CD14-positive monocyte (primary cell): ENCODE data around the gene KLHL14. TPM values are rescaled to one million over a fixed set of nuclear protein-coding genes. Genes with fewer than 3 reads are reported as not detected.

ENCODE experiments used
- DNase-seq, 3 donors: peaks; one replicate each; pipeline ENCODE4 v3.0.0-alpha.2; 2011 to 2022
- H2AFZ ChIP-seq: 2 replicates; pipeline ENCODE4 v1.6.0; 2012; ENCODE audit warnings: mild to moderate bottlenecking, low read depth, low read length, inconsistent platforms; ENCODE audit not compliant: insufficient read depth, poor library complexity, severe bottlenecking
- H3K27ac ChIP-seq, 2 donors: 1 replicate in 1 of 2; 2 replicates in 1 of 2; pipeline ENCODE4 v1.5.1; 2012 to 2013; ENCODE audit warnings: low read length in 2 of 2, control low read depth in 1 of 2, inconsistent platforms in 1 of 2, low read depth in 1 of 2, mild to moderate bottlenecking in 1 of 2
- H3K27me3 ChIP-seq, 2 donors: one replicate each; pipeline versions ENCODE4 v1.6.0 to v1.6.1; 2011 to 2013; ENCODE audit warnings: low read length in 2 of 2; ENCODE audit not compliant: control insufficient read depth in 2 of 2, insufficient read depth in 2 of 2
- H3K36me3 ChIP-seq, 2 donors: replicated peaks in 1 of 2; 1 replicate in 1 of 2; 2 replicates in 1 of 2; pipeline versions ENCODE4 v1.5.1 to v1.6.1; 2012 to 2013; ENCODE audit warnings: low read length in 2 of 2, control low read depth in 1 of 2, inconsistent platforms in 1 of 2, mild to moderate bottlenecking in 1 of 2; ENCODE audit not compliant: insufficient read depth in 2 of 2, control insufficient read depth in 1 of 2
- H3K4me1 ChIP-seq, 2 donors: 1 replicate in 1 of 2; 2 replicates in 1 of 2; pipeline versions ENCODE4 v1.5.1 to v1.6.1; 2012 to 2013; ENCODE audit warnings: low read length in 2 of 2, control low read depth in 1 of 2, inconsistent platforms in 1 of 2, mild to moderate bottlenecking in 1 of 2, moderate library complexity in 1 of 2; ENCODE audit not compliant: insufficient read depth in 2 of 2, control insufficient read depth in 1 of 2
- H3K4me2 ChIP-seq: replicated peaks from 2 replicates; pipeline ENCODE3; 2012; ENCODE audit warnings: low read length, moderate library complexity, mild to moderate bottlenecking; ENCODE audit not compliant: poor library complexity, severe bottlenecking; ENCODE audit errors: extremely low read depth
- H3K4me3 ChIP-seq, 3 experiments: fragments of 200-600 bp in 1 of 3; sonication (generic) in 1 of 3; replicated peaks in 1 of 3; 1 replicate in 2 of 3; 2 replicates in 1 of 3; pipeline ENCODE4 v1.5.1; 2011 to 2013; ENCODE audit warnings: low read length in 3 of 3, mild to moderate bottlenecking in 3 of 3, control low read depth in 2 of 3, low read depth in 2 of 3, inconsistent platforms in 1 of 3, moderate library complexity in 1 of 3
- H3K79me2 ChIP-seq: 2 replicates; pipeline ENCODE4 v1.6.0; 2012; ENCODE audit warnings: mild to moderate bottlenecking, control low read depth, inconsistent platforms, low read length, moderate library complexity; ENCODE audit not compliant: insufficient read depth
- H3K9ac ChIP-seq: 2 replicates; pipeline ENCODE4 v1.6.0; 2017; ENCODE audit warnings: low read length, mild to moderate bottlenecking; ENCODE audit not compliant: insufficient read depth, poor library complexity, severe bottlenecking
- H3K9me3 ChIP-seq, 2 donors: replicated peaks in 1 of 2; 1 replicate in 1 of 2; 2 replicates in 1 of 2; pipeline versions ENCODE4 v1.5.1 to v1.6.1; 2012 to 2013; ENCODE audit warnings: low read length in 2 of 2, control low read depth in 1 of 2; ENCODE audit not compliant: control insufficient read depth in 1 of 2, insufficient read depth in 1 of 2
- H4K20me1 ChIP-seq: 2 replicates; pipeline ENCODE4 v1.6.0; 2012; ENCODE audit warnings: mild to moderate bottlenecking, low read length, control low read depth, moderate library complexity; ENCODE audit not compliant: insufficient read depth
- H3K27ac Mint-ChIP-seq, 7 donors: one replicate each; pipeline ENCODE4 v1.8.0; 2020; ENCODE audit warnings: mild to moderate bottlenecking in 7 of 7, mixed read lengths in 7 of 7, moderate library complexity in 6 of 7, inconsistent platforms in 2 of 7
- H3K27me3 Mint-ChIP-seq, 3 donors: one replicate each; pipeline ENCODE4 v1.8.0; 2021 to 2022; ENCODE audit warnings: low read depth in 3 of 3, mild to moderate bottlenecking in 3 of 3, mixed read lengths in 3 of 3, moderate library complexity in 3 of 3, inconsistent platforms in 1 of 3
- H3K36me3 Mint-ChIP-seq, 2 donors: one replicate each; pipeline ENCODE4 v1.8.0; 2020; ENCODE audit warnings: mixed read lengths in 2 of 2, inconsistent platforms in 1 of 2, mild to moderate bottlenecking in 1 of 2
- H3K4me1 Mint-ChIP-seq: one replicate; pipeline ENCODE4 v1.8.0; 2020; ENCODE audit warnings: mild to moderate bottlenecking, mixed read lengths
- H3K4me3 Mint-ChIP-seq, 2 donors: one replicate each; pipeline ENCODE4 v1.8.0; 2020; ENCODE audit warnings: mild to moderate bottlenecking in 2 of 2, mixed read lengths in 2 of 2, moderate library complexity in 1 of 2
- H3K9me3 Mint-ChIP-seq, 7 donors: one replicate each; pipeline ENCODE4 v1.8.0; 2020 to 2022; ENCODE audit warnings: mixed read lengths in 7 of 7, mild to moderate bottlenecking in 6 of 7, moderate library complexity in 6 of 7, inconsistent platforms in 2 of 7
- WGBS: methylation state at CpG from one replicate; pipeline ENCODE4 v1.1.5; 2013; ENCODE audit warnings: missing lambda C conversion rate; ENCODE audit not compliant: insufficient coverage; 5-methylcytosine and 5-hydroxymethylcytosine counted together
- intact Hi-C, 2 donors: fragments of 100-400 bp; cut with micrococcal nuclease; formaldehyde crosslinking; loops; one replicate each; pipeline versions ENCODE4 v1.15.0 to v1.15.1; 2023
- polyA plus RNA-seq, 3 donors: library from polyadenylated mRNA; depleted of rRNA in 1 of 3; unstranded in 2 of 3; stranded (reverse) in 1 of 3; fragments of 300-500 nt in 2 of 3; fragments of >200 nt in 1 of 3; fragmentation: Illumina TruSeq in 2 of 3; gene quantifications; 1 replicate in 2 of 3; 2 replicates in 1 of 3; pipeline ENCODE4 v1.2.3, GENCODE V29; 2012 to 2021
- TF ChIP-seq, protein P1 (sequence below): fragments of 200-600 bp; IDR thresholded peaks from one replicate; pipeline ENCODE4 v1.8.0; 2022; ENCODE audit warnings: antibody characterized with exemption, mild to moderate bottlenecking

KLHL14 gene
- polyA plus RNA-seq, 3 donors, result 0.08 TPM; not detected in 2

DNA sequence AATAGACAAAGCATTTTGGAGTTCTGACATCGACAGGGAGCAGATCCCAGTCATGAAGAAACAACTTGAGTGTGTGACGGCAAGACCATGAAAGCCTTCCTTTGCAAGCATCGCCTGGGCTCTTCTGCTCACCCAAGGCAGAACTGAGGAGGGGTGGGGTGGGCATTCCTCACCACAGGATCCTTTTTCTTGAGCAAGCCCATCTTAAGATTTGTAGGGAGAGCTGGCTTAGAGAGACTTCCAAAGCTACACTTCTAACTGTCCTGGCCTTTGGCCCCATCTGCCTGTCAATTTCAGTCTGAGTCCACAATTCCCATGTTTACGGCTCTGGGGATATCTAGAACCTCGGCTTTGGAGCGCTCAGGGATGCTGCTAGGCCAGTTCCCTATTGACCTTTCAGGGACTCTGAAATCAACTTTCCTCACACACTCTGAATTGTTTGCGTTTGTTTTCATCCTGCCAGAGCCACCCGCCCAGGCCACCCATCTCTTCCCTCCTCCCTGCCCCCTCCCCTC is 3.7 kb downstream of the KLHL14 start:
- Mint-ChIP-seq H3K27ac (no peak overlapping the region), H3K4me3 (peak overlapping the region in 1 of 2 donors; percentile 75), H3K4me1 (no peaks in the 10 kb centered on the region), H3K27me3 (peaks cover 56 to 60% (median 58%) of the 10 kb centered on the region in 3 donors), H3K36me3 (no peaks in the 10 kb centered on the region), H3K9me3 (peaks cover 0 to 9% (median 6%) of the 10 kb centered on the region in 7 donors)
- TF ChIP-seq, protein P1, sequence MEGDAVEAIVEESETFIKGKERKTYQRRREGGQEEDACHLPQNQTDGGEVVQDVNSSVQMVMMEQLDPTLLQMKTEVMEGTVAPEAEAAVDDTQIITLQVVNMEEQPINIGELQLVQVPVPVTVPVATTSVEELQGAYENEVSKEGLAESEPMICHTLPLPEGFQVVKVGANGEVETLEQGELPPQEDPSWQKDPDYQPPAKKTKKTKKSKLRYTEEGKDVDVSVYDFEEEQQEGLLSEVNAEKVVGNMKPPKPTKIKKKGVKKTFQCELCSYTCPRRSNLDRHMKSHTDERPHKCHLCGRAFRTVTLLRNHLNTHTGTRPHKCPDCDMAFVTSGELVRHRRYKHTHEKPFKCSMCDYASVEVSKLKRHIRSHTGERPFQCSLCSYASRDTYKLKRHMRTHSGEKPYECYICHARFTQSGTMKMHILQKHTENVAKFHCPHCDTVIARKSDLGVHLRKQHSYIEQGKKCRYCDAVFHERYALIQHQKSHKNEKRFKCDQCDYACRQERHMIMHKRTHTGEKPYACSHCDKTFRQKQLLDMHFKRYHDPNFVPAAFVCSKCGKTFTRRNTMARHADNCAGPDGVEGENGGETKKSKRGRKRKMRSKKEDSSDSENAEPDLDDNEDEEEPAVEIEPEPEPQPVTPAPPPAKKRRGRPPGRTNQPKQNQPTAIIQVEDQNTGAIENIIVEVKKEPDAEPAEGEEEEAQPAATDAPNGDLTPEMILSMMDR, result no peak
- intact Hi-C loops, result no loop called here
- Histone ChIP-seq H3K27ac (no peak overlapping the region), H3K4me3 (no peak overlapping the region), H3K9me3 (peaks cover 0 to 8% of the 10 kb centered on the region in 2 donors), H3K4me1 (no peaks in the 10 kb centered on the region), H3K27me3 (peaks cover 39 to 72% of the 10 kb centered on the region in 2 donors), H3K4me2 (no peak overlapping the region), H4K20me1 (no peaks in the 10 kb centered on the region), H3K79me2 (no peaks in the 10 kb centered on the region), H2AFZ (no peak overlapping the region), H3K9ac (no peak overlapping the region), H3K36me3 (no peaks in the 10 kb centered on the region)
- WGBS, result 47% methylated on average over 6 of the region's 8 CpGs
- no peak for DNase-seq

GRCh38 chr18:32767400-32767799 is 5.4 kb downstream of the KLHL14 start:
- H3K4me3 ChIP-seq, result no peak overlapping the region
- TF ChIP-seq, protein P1, result no peak

More at GRCh38 chr18:32767400-32767799, 5.4 kb downstream of the KLHL14 start:
- Mint-ChIP-seq H3K36me3 (no peaks in the 10 kb centered on the region), H3K27me3 (peaks cover 40 to 43% (median 42%) of the 10 kb centered on the region in 3 donors), H3K27ac (no peak overlapping the region), H3K4me3 (no peak overlapping the region), H3K9me3 (peaks cover 0 to 7% (median 5%) of the 10 kb centered on the region in 7 donors), H3K4me1 (no peaks in the 10 kb centered on the region)
- no peak overlapping the region for H3K27ac ChIP-seq
- no peak overlapping the region for H2AFZ ChIP-seq
- H3K4me2 ChIP-seq, result no peak overlapping the region
- H3K36me3 ChIP-seq, result no peaks in the 10 kb centered on the region
- H3K9me3 ChIP-seq, result peaks cover 0 to 8% of the 10 kb centered on the region in 2 donors
- H4K20me1 ChIP-seq, result no peaks in the 10 kb centered on the region
- peaks cover 24 to 55% of the 10 kb centered on the region in 2 donors for H3K27me3 ChIP-seq
- H3K9ac ChIP-seq, result no peak overlapping the region
- no peak for DNase-seq
- no CpG with 5 or more reads among the region's 3 CpGs for WGBS
- intact Hi-C loops, result no loop called here
- H3K79me2 ChIP-seq, result no peaks in the 10 kb centered on the region
- H3K4me1 ChIP-seq, result no peaks in the 10 kb centered on the region
